IMR-90 (cell line): ENCODE measurements around the gene ZSCAN4. TPM values are rescaled to one million over a fixed set of nuclear protein-coding genes. Genes with fewer than 3 reads are reported as not detected.

Experiments used
- ATAC-seq: fragments of 200-7000 bp; cut with Tn5 transposase; 2 replicates; pipeline ENCODE4 v1.9.1; 2020; ENCODE audit warnings: low read depth, mild to moderate bottlenecking, moderate library complexity
- BruUV-seq: library from RNA; stranded (reverse); fragments of 400-500 nt; replicated peaks from 2 replicates; lab custom pipeline; 2021; lab: Mats Ljungman, UMichigan
- CTCF ChIA-PET: fragments of 300-600 bp; formaldehyde crosslinking; extraction: SDS; loops from one replicate; lab custom pipeline; 2021; ENCODE audit warnings: antibody characterized with exemption; lab: Yijun Ruan, JAX
- POLR2A ChIA-PET: fragments of 300-600 bp; sonication (Branson Sonifier 250); formaldehyde crosslinking; loops from one replicate; lab custom pipeline; 2022; ENCODE audit warnings: antibody characterized with exemption; ENCODE audit not compliant: unreplicated experiment; lab: Charles Lee
- DNase-seq: peaks from one replicate; pipeline ENCODE4 v3.0.0; 2013
- H2AFZ ChIP-seq: replicated peaks from 2 replicates; pipeline ENCODE3; 2013; ENCODE audit warnings: low read length, mild to moderate bottlenecking; ENCODE audit not compliant: poor library complexity
- H2AK5ac ChIP-seq: 2 replicates; pipeline ENCODE4 v1.6.1; 2013; ENCODE audit warnings: low read depth, low read length, inconsistent platforms
- H2AK9ac ChIP-seq: replicated peaks from 2 replicates; pipeline ENCODE3; 2013; ENCODE audit warnings: mild to moderate bottlenecking, low read depth, low read length, moderate library complexity; ENCODE audit not compliant: poor library complexity
- H2BK120ac ChIP-seq: 2 replicates; pipeline ENCODE4 v1.6.1; 2013; ENCODE audit warnings: low read depth, low read length, inconsistent platforms
- H2BK15ac ChIP-seq: 3 replicates; pipeline ENCODE4 v1.6.1; 2013; ENCODE audit warnings: low read depth, low read length, inconsistent platforms
- H2BK20ac ChIP-seq: 2 replicates; pipeline ENCODE4 v1.6.1; 2013; ENCODE audit warnings: low read depth, mild to moderate bottlenecking, inconsistent platforms, low read length, moderate library complexity
- H2BK5ac ChIP-seq: 2 replicates; pipeline ENCODE4 v1.6.1; 2013; ENCODE audit warnings: mild to moderate bottlenecking, low read depth, low read length, inconsistent platforms; ENCODE audit not compliant: poor library complexity, severe bottlenecking
- H3K14ac ChIP-seq: replicated peaks from 2 replicates; pipeline ENCODE4 v1.6.1; 2013; ENCODE audit warnings: low read depth, low read length, inconsistent platforms
- H3K18ac ChIP-seq: 2 replicates; pipeline ENCODE4 v1.6.1; 2013; ENCODE audit warnings: low read depth, low read length, control low read depth
- H3K23ac ChIP-seq: 2 replicates; pipeline ENCODE4 v1.6.1; 2013; ENCODE audit warnings: low read depth, low read length, inconsistent platforms
- H3K27ac ChIP-seq: 2 replicates; pipeline ENCODE4 v1.5.1; 2013; ENCODE audit warnings: mild to moderate bottlenecking, control low read depth, low read length; ENCODE audit not compliant: insufficient read depth
- H3K27me3 ChIP-seq: 2 replicates; pipeline ENCODE4 v1.6.1; 2013; ENCODE audit warnings: low read length; ENCODE audit not compliant: control insufficient read depth, insufficient read depth
- H3K36me3 ChIP-seq: 2 replicates; pipeline ENCODE4 v1.6.1; 2013; ENCODE audit warnings: low read length, mixed read lengths; ENCODE audit not compliant: control insufficient read depth, insufficient read depth
- H3K4ac ChIP-seq: 2 replicates; pipeline ENCODE4 v1.6.1; 2013; ENCODE audit warnings: low read depth, low read length, inconsistent platforms
- H3K4me1 ChIP-seq: 2 replicates; pipeline ENCODE4 v1.6.1; 2013; ENCODE audit warnings: low read length, mixed read lengths; ENCODE audit not compliant: control insufficient read depth, insufficient read depth
- H3K4me2 ChIP-seq: 2 replicates; pipeline ENCODE4 v1.6.1; 2013; ENCODE audit warnings: low read depth, mild to moderate bottlenecking, control low read depth, low read length, moderate library complexity
- H3K4me3 ChIP-seq: 2 replicates; pipeline ENCODE4 v1.5.1; 2013; ENCODE audit warnings: low read depth, mild to moderate bottlenecking, control low read depth, low read length, moderate library complexity; ENCODE audit not compliant: insufficient read depth
- H3K56ac ChIP-seq: 2 replicates; pipeline ENCODE4 v1.6.1; 2013; ENCODE audit warnings: low read length, inconsistent platforms; ENCODE audit not compliant: insufficient read depth; ENCODE audit errors: extremely low read depth
- H3K79me1 ChIP-seq, 2 experiments: 2 replicates each; pipeline ENCODE4 v1.6.1; 2013; ENCODE audit warnings: low read length in 2 of 2, inconsistent platforms in 1 of 2, low read depth in 1 of 2
- H3K9ac ChIP-seq: 2 replicates; pipeline ENCODE4 v1.6.1; 2013; ENCODE audit warnings: low read depth, low read length, control low read depth
- H3K9me1 ChIP-seq: 2 replicates; pipeline ENCODE4 v1.6.1; 2013; ENCODE audit warnings: low read length, inconsistent platforms; ENCODE audit not compliant: insufficient read depth
- H3K9me3 ChIP-seq: 2 replicates; pipeline ENCODE4 v1.6.1; 2013; ENCODE audit warnings: low read length; ENCODE audit not compliant: control insufficient read depth, insufficient read depth
- H4K20me1 ChIP-seq: 2 replicates; pipeline ENCODE4 v1.6.1; 2013; ENCODE audit warnings: low read length, inconsistent platforms; ENCODE audit not compliant: insufficient read depth
- H4K5ac ChIP-seq: 2 replicates; pipeline ENCODE4 v1.6.1; 2013; ENCODE audit warnings: mild to moderate bottlenecking, low read depth, low read length, control low read depth
- H4K8ac ChIP-seq, 2 experiments: 2 replicates each; pipeline ENCODE4 v1.6.1; 2013; ENCODE audit warnings: low read depth in 2 of 2, low read length in 2 of 2, control low read depth in 1 of 2, inconsistent platforms in 1 of 2
- H4K91ac ChIP-seq: 2 replicates; pipeline ENCODE4 v1.6.1; 2013; ENCODE audit warnings: low read depth, low read length, inconsistent platforms; ENCODE audit not compliant: insufficient read depth
- BHLHE40 ChIP-seq: fragments of 150-350 bp; IDR thresholded peaks from 2 replicates; pipeline ENCODE4 v1.6.1; 2016; ENCODE audit warnings: mild to moderate bottlenecking, low read depth, low read length
- CEBPB ChIP-seq: IDR thresholded peaks from 2 replicates; pipeline ENCODE4 v1.6.1; 2012; ENCODE audit warnings: low read depth, low read length, improper control_type of control experiment
- CHD1 ChIP-seq: IDR thresholded peaks from 2 replicates; pipeline ENCODE4 v1.6.1; 2012; ENCODE audit warnings: low read depth, low read length, improper control_type of control experiment
- CTCF ChIP-seq: conservative IDR thresholded peaks from 2 replicates; pipeline ENCODE4 v1.5.1; 2012; ENCODE audit warnings: mild to moderate bottlenecking, low read depth, low read length, improper control_type of control experiment
- FOS ChIP-seq: fragments of 150-350 bp; IDR thresholded peaks from 2 replicates; pipeline ENCODE4 v1.6.1; 2016; ENCODE audit warnings: low read depth, low read length
- MAFK ChIP-seq: IDR thresholded peaks from 2 replicates; pipeline ENCODE4 v1.6.1; 2012; ENCODE audit warnings: low read depth, low read length, improper control_type of control experiment
- MAZ ChIP-seq: IDR thresholded peaks from 2 replicates; pipeline ENCODE4 v1.6.1; 2012; ENCODE audit warnings: low read depth, mild to moderate bottlenecking, low read length, improper control_type of control experiment, moderate library complexity, borderline replicate concordance
- MXI1 ChIP-seq: IDR thresholded peaks from 2 replicates; pipeline ENCODE4 v1.6.1; 2012; ENCODE audit warnings: low read depth, mild to moderate bottlenecking, low read length, moderate library complexity, borderline replicate concordance
- NFE2L2 ChIP-seq: fragments of 150-350 bp; IDR thresholded peaks from 2 replicates; pipeline ENCODE4 v1.6.1; 2016; ENCODE audit warnings: low read depth, mild to moderate bottlenecking, low read length
- POLR2A ChIP-seq: IDR thresholded peaks from 2 replicates; pipeline ENCODE4 v1.6.1; 2012; ENCODE audit warnings: mild to moderate bottlenecking, low read depth, low read length
- RAD21 ChIP-seq: IDR thresholded peaks from 2 replicates; pipeline ENCODE4 v1.6.1; 2012; ENCODE audit warnings: low read length, improper control_type of control experiment
- RCOR1 ChIP-seq: IDR thresholded peaks from 2 replicates; pipeline ENCODE4 v1.6.1; 2012; ENCODE audit warnings: mild to moderate bottlenecking, low read length, improper control_type of control experiment; ENCODE audit not compliant: insufficient replicate concordance
- RFX5 ChIP-seq: IDR thresholded peaks from 2 replicates; pipeline ENCODE4 v1.8.0; 2012; ENCODE audit warnings: low read depth, mild to moderate bottlenecking, low read length, moderate library complexity
- SMC3 ChIP-seq: fragments of 150-350 bp; IDR thresholded peaks from 2 replicates; pipeline ENCODE4 v1.6.1; 2016; ENCODE audit warnings: low read depth, mild to moderate bottlenecking, antibody characterized with exemption, low read length, moderate library complexity
- WGBS, 2 experiments: methylation state at CpG; one replicate each; pipeline versions ENCODE4 v1.1.5 to v1.1.7; 2013; ENCODE audit warnings: missing lambda C conversion rate in 2 of 2; ENCODE audit not compliant: insufficient read length in 1 of 2; ENCODE audit errors: extremely low coverage in 2 of 2; 5-methylcytosine and 5-hydroxymethylcytosine counted together
- dilution Hi-C: fragments of 300-500 bp; cut with HindIII; formaldehyde crosslinking; loops from one replicate; pipeline ENCODE4 v1.14.3; 2018; ENCODE audit warnings: low sequenced_read_pairs; ENCODE audit not compliant: unreplicated experiment
- in situ Hi-C: fragments of 300-500 bp; cut with MboI; formaldehyde crosslinking; loops from 3 replicates; pipeline ENCODE4 v1.14.3; 2019; ENCODE audit warnings: low sequenced_read_pairs, inconsistent platforms, mixed read lengths
- intact Hi-C: fragments of 100-400 bp; cut with micrococcal nuclease; formaldehyde crosslinking; loops from 2 replicates; pipeline ENCODE4 v1.10.0; 2022
- polyA plus RNA-seq, 3 experiments: library from polyadenylated mRNA; depleted of rRNA; stranded (reverse); fragments of >200 nt; gene quantifications; 2 replicates each; pipeline ENCODE4 v1.2.3, GENCODE V29; 2012; ENCODE audit warnings: low replicate concordance in 1 of 3
- total RNA-seq: library from RNA; depleted of rRNA; stranded (reverse); fragments of >200 nt; gene quantifications from 2 replicates; pipeline ENCODE4 v1.2.3, GENCODE V29; 2012
- TF ChIP-seq, protein P1 (sequence below): fragments of 150-350 bp; IDR thresholded peaks from 2 replicates; pipeline ENCODE4 v1.6.1; 2016; ENCODE audit warnings: low read depth, mild to moderate bottlenecking, low read length, moderate library complexity, borderline replicate concordance
- TF ChIP-seq, protein P2 (sequence below): fragments of 150-350 bp; IDR thresholded peaks from 2 replicates; pipeline ENCODE4 v1.6.1; 2017; ENCODE audit warnings: mild to moderate bottlenecking, antibody characterized with exemption, low read length, low read depth

The ZSCAN4 gene
- total and polyA plus RNA-seq, 2 of the 4 experiments (the other 2 are of a cell fraction) = not detected

DNA sequence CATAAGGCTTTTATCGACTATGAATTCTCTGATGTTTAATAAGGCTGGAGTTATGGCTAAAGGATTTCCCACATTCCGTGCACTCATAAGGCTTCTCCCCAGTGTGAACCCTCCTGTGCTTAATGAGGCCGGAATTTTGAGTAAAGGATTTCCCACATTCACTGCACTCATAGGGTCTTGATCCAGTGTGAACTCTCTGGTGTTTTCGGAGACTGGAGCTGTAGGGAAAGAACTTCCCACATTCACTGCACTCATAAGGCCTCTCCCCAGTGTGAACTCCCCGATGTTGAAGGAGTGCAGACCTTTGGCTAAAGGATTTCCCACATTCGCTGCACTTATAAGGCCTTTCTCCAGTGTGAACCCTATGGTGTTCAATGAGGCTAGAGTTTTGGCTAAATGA is 32.9 kb downstream of the ZSCAN4 start:
- no peak overlapping the region for H2BK20ac ChIP-seq
- H2AFZ ChIP-seq = no peak overlapping the region
- H4K8ac ChIP-seq = no peak overlapping the region
- intact Hi-C loops = no loop called here
- H3K4ac ChIP-seq = no peak overlapping the region
- peaks cover 14 to 25% of the 10 kb centered on the region in 2 experiments for H3K79me1 ChIP-seq
- dilution Hi-C loops = no loop called here
- H4K5ac ChIP-seq = no peak overlapping the region
- ChIA-PET CTCF (no interaction called here), POLR2A (no interaction called here)
- no peak for ATAC-seq
- no peak overlapping the region for H3K27ac ChIP-seq
- H2AK9ac ChIP-seq = no peak overlapping the region
- H3K56ac ChIP-seq = no peak overlapping the region
- no peak overlapping the region for H2BK5ac ChIP-seq
- DNase-seq = no peak
- H3K4me2 ChIP-seq = no peak overlapping the region
- no peak overlapping the region for H3K14ac ChIP-seq
- H3K9me1 ChIP-seq = no peaks in the 10 kb centered on the region
- no TSS peak for BruUV-seq
- H2BK15ac ChIP-seq = no peak overlapping the region
- no peak overlapping the region for H3K9ac ChIP-seq
- no peaks in the 10 kb centered on the region for H3K4me1 ChIP-seq
- TF ChIP-seq, protein P1, sequence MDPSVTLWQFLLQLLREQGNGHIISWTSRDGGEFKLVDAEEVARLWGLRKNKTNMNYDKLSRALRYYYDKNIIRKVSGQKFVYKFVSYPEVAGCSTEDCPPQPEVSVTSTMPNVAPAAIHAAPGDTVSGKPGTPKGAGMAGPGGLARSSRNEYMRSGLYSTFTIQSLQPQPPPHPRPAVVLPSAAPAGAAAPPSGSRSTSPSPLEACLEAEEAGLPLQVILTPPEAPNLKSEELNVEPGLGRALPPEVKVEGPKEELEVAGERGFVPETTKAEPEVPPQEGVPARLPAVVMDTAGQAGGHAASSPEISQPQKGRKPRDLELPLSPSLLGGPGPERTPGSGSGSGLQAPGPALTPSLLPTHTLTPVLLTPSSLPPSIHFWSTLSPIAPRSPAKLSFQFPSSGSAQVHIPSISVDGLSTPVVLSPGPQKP = no peak
- no peak for TF ChIP-seq POLR2A
- no peak for TF ChIP-seq NFE2L2
- no peak for TF ChIP-seq BHLHE40
- no peak for TF ChIP-seq SMC3
- TF ChIP-seq RAD21 = no peak
- TF ChIP-seq, protein P2, sequence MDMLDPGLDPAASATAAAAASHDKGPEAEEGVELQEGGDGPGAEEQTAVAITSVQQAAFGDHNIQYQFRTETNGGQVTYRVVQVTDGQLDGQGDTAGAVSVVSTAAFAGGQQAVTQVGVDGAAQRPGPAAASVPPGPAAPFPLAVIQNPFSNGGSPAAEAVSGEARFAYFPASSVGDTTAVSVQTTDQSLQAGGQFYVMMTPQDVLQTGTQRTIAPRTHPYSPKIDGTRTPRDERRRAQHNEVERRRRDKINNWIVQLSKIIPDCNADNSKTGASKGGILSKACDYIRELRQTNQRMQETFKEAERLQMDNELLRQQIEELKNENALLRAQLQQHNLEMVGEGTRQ = no peak
- TF ChIP-seq CHD1 = no peak
- TF ChIP-seq FOS = no peak
- TF ChIP-seq CEBPB = no peak
- no peak for TF ChIP-seq RCOR1
- no peak for TF ChIP-seq MXI1
- no peak for TF ChIP-seq CTCF
- TF ChIP-seq MAZ = no peak
- no peak for TF ChIP-seq MAFK
- no peak for TF ChIP-seq RFX5
- peaks cover 58% of the 10 kb centered on the region for H3K36me3 ChIP-seq
- H3K9me3 ChIP-seq = peaks cover 62% of the 10 kb centered on the region
- WGBS, 2 experiments = no CpG with 5 or more reads among the region's 6 CpGs
- in situ Hi-C loops = no loop called here
- H2BK120ac ChIP-seq = no peak overlapping the region
- no peak overlapping the region for H3K18ac ChIP-seq
- no peaks in the 10 kb centered on the region for H3K27me3 ChIP-seq
- H4K91ac ChIP-seq = no peak overlapping the region
- H2AK5ac ChIP-seq = no peak overlapping the region
- H3K23ac ChIP-seq = no peak overlapping the region
- no peak overlapping the region for H3K4me3 ChIP-seq
- no peaks in the 10 kb centered on the region for H4K20me1 ChIP-seq
